AML-193 (cell line): ENCODE measurements around the gene SLC25A48.

Experiments
- DNase-seq, 2 experiments: peaks; one replicate each; lab custom pipeline; 2025; lab: John Stamatoyannopoulos, UW

Gene SLC25A48

DNA sequence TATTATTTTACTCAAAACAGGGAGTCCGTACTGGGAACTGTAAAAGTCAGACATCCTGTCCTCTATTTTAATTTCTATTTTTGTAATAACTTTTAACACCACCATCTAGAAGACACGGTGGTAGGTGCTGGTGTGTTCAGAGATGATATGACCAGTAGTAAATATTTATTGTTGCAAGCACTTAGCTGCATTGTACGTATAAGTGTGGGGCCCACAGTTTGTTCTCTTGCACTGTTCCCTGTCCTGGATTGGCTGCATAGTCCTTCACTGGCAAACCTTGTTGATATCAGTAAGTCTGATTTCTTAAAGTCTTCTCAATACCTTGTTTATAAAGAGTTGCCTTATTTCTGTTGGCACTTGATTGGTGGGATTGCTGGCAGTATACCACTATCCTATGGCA lies 85.7 kb downstream of the SLC25A48 start:
- no peak for DNase-seq

DNA sequence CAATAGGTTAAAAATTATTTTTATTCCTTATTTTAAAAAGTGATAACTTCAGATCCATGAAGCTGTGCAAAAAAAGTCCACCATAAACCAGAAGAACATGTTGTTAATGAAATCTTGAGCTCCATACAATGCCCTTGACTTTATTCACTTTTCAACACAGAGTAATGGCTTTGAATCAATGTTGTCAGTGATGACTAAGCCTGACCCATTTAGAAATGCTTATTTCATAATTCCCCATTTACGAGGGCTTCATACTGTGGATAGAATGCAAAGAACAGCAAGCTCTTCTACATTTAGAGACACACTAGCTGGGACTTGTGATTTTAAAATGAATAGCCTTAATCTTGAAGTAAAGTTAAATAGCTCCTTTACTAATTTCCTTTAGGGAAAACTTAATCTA lies 86.9 kb downstream of the SLC25A48 start:
- DNase-seq = no peak

DNA sequence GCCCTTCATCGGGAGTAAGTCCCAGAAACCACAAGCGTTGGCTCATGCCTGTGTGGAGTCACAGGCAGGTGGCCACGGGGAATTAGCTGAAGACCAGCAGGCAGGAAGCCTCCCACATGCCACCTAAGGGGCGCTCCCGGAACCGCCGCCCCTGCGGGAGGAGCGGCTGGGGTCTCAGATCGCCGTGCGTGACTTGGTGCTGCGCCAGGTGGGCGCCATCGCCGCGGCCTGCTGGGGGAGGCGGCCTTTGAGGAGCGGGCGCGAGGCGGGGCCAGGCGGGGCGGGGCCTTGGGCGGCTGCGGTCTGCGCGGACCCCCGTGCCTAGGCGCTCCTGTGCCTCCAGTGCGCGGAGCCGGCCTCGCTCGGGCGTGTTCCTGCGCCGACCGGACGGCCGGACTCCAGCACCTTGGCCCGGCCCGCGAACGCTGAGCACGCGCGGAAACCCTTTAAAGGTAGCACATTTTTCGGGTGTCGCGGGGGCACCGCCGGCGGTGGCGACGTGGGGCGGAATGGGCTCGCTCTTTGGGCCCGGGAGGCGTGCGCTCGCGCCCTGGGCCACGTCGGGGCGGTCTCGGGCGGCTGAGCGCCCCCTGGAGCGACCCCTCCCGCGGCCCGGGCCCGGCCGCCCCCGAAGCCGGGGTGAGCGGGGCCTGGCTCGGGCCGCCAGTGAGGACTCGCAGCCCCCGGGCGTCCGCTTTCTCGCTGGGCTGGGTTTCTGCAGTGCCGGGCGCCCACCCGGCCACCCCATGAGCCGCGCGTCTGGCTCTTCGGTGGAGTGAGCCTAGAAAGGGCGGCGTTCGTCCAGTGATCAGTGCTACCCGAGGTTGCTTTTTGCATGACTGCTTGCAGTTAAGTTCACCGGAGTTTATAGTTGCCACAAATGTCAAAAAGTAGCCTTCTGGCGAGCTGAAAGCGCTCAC lies 95.8 kb downstream of the SLC25A48 start:
- no peak for DNase-seq

DNA sequence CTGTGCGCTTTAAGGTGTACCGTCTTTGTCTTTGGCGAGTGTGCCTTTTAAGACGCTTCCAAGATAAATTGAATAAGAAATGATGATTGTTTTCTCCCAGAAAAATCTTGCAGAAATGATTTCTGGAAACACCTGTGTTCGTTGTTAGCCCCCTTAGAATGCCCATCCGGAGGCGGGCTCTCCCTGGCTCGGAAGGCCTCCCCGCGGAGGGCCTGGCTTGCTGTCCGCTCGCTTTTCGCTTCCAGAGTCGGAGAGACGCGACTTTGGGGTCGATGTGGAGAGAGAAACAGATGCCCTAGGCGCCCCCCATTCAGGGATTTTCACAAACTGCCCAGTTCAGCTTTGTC lies 96.5 kb downstream of the SLC25A48 start:
- DNase-seq = no peak

DNA sequence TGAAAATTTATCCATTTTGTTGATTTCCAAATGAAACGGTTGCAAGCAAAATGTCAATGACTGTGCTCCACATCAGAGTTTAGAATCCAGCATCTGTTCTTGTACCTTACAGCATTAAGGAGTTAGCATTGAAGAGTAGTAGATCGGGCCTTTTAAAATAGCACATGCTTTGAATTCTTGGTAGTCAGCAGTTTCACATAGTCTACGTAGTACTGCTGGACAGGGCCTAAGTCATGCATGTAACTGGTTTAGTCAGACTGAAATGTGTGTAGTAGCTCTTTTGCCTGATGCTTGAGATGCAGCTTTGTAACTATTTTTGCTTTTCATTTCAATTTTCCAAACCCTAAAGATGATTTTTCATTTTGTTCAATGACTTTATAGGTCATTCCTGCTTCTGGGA lies 100.5 kb downstream of the SLC25A48 start:
- DNase-seq = no peak

DNA sequence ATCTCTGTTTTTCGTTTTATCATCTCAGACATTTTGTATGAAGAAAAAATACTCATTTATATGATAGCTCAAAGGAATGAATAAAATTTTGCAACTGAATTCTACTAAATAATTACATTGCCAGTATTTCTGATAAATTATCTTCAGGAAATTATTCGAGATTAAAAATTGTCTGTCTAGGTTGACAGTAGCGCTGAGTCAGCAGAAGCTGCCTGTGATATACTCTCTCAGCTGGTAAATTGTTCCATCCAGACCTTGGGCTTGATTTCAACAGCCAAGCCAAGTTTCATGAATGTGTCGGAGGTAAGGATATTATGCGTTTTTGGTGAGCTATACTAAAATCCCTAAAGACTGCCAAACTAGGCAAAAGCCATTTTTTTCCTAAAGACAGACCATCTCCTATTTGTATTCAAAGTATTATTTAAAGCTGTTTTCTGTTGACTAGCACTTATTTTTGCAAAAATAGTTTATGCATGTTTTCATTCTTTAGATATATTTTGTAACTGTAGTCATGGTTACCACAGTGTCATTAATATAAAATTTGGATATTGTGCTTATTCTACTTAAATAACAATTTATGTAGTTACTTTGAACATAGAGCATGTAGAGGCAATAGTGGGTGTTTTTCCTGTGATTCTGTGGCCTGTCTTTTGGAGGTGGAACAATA lies 102.9 kb downstream of the SLC25A48 start:
- no peak for DNase-seq
